ENCODE measurements around the gene CAST.

CAST gene

DNA sequence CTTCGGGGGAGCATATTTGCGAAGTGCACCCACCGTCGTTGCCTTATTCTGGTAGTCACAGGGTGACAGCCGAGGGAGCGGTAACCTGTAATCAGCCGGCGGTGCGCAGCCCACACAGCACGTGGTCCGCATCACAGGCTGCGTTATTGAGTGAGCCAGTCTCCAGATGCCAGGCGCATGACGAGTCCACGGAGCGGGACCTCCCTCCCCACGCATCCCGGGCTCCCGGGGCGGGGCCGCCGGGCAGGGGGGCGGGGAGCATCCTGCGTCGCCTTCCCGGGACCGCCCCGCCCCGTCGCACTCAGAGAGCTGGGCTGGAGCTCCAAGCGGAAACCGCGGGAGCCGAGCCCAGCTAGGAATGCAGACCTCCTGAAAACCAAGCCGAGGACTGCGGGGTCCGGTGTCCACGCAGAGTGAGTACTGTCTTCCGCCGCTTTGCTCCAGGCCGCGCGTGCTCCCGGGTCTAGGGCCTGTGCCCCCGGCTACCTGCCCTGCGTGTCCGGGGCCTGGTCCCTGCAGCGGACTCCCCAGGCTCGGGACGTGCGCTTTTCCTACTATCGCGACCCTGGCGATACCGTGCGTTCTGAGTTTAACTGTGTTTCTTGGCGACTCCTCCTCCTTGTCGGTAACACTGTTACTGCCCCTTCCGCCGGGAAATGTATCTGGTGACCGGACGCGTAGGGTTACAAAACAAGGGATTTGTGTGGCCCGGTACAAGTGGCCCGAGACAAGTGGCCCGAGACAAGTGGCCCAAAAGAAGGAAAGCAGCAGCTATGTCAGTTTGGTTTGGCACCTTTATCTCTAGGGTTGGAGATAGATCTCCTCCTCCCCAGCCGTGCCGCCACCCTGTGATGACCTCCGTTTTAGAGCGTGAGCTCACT lies 40.6 kb downstream of the CAST start:
- Histone ChIP-seq H3K4me3 (peak overlapping the region; percentile 44 to 70 (median 58)), H3K27ac (peak overlapping the region; percentile 70 to 97 (median 90))

DNA sequence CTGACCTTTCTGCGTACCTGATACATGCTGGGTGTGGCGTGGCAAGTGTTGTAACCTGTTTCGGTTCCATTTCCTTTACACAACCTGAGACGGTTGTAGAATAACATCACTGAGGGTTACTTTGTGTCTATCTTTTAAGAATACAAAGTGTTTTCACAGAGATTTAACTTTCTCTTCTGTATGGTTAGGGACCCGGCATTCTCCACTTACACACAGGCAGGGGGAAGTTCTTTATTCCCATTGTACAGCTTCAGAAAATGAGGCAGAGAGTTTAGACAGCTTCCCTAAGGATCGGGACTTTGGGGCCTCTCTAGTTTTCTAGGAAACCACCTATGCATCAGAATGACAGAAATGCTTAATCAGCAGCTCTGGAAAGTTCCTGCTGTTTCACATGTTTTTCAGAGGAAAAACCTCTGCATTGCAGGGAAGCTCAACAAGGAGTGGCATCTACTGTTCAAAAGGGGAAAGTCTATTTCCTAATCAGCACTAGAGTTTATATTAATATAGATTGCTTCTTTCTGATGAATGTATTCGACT lies 41.3 kb downstream of the CAST start:
- peak overlapping the region; percentile 44 to 70 (median 58) for H3K4me3 ChIP-seq

DNA sequence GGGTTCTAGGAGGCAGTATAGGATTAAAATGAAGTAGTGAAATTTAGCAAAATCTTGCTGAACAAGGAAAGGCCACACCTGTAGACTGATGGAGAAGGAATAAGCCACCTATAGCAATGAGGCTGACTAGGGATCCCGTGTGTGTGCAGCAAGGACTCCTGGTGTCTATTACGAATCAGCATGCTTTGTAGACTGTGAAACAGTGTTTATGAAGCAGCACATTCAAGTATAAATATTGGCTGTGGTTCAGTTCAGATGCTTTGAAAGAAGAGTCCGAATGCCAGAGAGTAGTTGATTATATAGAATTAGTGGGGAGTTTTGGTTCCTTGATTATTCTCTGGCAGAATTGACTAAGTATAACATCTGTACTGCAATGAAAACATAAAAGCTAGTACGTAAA lies 41.8 kb downstream of the CAST start:
- Histone ChIP-seq H3K4me3 (peak overlapping the region in 3 of 7 experiments; percentile 58 to 70 (median 64)), H3K27ac (peak overlapping the region in 16 of 21 experiments; percentile 81 to 97 (median 92))

More for the DNA sequence above, 41.3 kb downstream of the CAST start:
- H3K27ac ChIP-seq, result peak overlapping the region in 20 of 21 experiments; percentile 70 to 97 (median 90)

DNA sequence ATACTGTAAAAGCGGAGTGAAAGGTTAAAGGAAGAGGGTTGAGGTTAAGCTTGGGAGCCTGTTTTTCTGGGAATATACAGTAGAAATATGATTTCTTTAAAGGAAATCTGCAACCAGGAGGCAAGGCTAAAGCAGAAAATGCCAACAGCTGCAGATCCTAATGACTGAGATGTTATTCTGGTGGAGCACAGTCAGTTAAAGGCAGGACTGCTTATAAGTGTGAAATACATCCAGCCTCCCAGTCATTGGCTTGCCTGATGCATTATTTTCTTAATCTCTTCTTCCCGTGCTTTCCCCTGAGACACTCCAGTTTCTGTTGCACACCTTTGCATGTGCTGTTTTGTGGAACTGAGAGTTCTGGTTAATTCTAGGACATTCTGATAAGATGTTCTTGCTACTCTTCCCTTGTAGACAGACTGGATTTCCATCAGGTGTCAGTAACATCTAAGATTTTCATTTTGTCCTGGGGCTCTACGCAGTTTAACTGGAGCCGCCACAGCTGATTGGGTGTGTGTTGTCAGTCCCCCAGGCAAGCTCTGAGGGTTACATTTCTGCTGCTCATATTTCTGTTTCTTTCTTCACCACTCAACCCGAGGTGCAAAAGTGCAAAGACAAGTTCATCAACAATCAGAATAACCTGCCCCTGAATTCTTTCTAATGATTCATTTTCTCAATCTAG lies 44.4 kb downstream of the CAST start:
- H3K4me3 ChIP-seq, result no peak overlapping the region
- no peak overlapping the region for H3K27ac ChIP-seq

DNA sequence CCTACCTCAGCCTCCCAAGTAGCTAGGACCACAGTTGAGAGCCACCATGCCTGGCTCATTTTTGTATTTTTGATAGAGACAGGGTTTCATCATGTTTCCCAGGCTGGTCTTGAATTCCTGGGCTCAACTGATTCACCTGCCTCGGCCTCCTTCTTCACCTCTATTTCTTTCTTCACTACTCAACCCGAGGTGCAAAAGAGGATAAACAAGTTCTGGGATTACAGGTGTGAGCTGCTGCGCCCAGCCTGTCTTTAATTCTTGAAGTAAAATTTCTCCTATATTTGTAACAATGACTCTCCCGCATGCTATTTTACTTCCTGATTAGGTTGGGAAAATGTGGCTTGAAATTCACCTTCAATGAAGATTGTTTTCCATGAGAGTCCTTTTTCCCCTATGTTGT lies 46.4 kb downstream of the CAST start:
- H3K27ac ChIP-seq, result peak overlapping the region in 5 of 21 experiments; percentile 11 to 56 (median 41)
- no peak overlapping the region for H3K4me3 ChIP-seq

GRCh38 chr5:96709152-96709821 lies 47.1 kb downstream of the CAST start:
- peak overlapping the region in 6 of 21 experiments; percentile 11 to 67 (median 37) for H3K27ac ChIP-seq
- H3K4me3 ChIP-seq, result no peak overlapping the region

DNA sequence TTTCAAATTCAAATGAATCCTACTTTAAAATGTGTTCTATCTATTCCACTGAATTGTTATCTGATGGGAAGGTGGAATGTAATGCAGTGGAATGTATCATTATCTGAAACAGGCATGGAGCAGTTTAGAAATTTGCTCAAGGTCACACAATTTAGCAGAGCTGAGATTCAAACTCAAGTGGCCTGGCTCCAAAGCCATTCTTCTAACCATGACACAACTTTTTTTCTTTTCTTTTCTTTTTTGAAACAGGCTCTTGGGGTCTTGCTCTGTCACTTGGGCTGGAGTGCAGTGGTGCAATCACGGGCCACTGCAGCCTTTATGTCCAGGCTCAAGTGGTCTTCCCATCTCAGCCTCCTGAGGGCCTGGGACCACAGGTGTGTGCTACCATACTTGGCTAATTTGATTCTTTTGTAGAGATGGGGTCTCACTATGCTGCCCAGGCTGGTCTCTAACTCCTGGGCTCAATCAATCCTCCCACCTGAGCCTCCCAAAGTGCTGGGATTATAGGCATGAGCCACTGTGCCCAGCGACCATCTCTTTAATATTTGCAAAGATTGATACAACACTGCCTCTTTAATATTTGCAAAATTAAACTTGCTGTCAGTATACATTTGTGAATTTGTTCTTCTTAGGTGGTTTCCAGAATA lies 50.0 kb downstream of the CAST start:
- Histone ChIP-seq H3K4me3 (no peak overlapping the region), H3K27ac (no peak overlapping the region)

GRCh38 chr5:96714450-96714849 lies 52.3 kb downstream of the CAST start:
- peak overlapping the region in 13 of 21 experiments; percentile 9 to 78 (median 32) for H3K27ac ChIP-seq
- no peak overlapping the region for H3K4me3 ChIP-seq

- H3K4me3 ChIP-seq, result no peak overlapping the region
- peak overlapping the region in 13 of 21 experiments; percentile 1 to 78 (median 32) for H3K27ac ChIP-seq
Observed at GRCh38 chr5:96714951-96715451, 52.8 kb downstream of the CAST start.

- Histone ChIP-seq H3K27ac (peak overlapping the region in 5 of 21 experiments; percentile 3 to 78 (median 64)), H3K4me3 (no peak overlapping the region)
Observed at GRCh38 chr5:96716007-96716406, 53.8 kb downstream of the CAST start.

- Histone ChIP-seq H3K27ac (peak overlapping the region in 2 of 21 experiments; percentile 7 to 17), H3K4me3 (no peak overlapping the region)
Observed at GRCh38 chr5:96716716-96717115, 54.5 kb downstream of the CAST start.

DNA sequence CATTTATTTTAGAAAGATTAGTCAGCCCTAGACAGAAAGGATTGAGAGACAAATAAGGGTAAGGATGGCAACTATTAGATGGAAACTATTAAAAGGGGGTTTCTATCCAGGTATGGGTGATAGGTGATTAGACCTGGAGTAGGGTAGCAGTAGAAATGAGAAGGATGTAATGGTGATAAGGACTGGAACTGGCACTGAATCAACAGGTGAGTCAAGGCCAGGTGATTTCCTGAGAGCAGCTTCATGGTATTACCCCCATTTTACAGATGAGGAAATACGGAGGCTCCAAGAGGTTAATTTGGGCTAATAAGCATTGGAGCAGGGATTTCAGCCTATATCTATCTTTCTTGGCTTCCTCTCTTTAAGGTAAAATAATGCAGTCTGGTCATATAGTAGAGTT lies 55.7 kb downstream of the CAST start:
- Histone ChIP-seq H3K4me3 (no peak overlapping the region), H3K27ac (peak overlapping the region in 10 of 21 experiments; percentile 1 to 75 (median 34))

DNA sequence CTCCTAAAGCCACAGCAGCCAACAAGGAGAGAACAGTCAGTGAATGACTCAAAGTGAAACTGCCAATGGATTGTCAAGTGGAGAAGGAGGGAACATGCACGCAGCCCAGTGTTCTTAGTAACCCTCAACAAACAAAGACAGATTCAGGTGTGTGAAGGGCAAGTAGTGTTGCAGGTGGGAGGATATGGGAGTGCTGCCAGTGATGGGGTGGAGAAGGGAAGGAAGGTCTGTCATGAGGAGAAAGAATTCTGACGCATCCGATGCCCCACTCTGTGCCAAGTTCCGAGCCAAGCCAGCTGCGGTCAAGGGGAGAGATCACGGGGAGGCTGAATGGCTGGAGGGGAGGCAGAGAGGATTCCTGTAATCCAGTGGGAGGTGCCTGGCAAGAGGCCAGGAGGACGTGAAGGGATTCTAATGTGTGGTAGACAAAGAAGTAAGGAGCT lies 56.5 kb downstream of the CAST start:
- H3K27ac ChIP-seq, result peak overlapping the region in 10 of 21 experiments; percentile 1 to 75 (median 36)
- H3K4me3 ChIP-seq, result no peak overlapping the region

- Histone ChIP-seq H3K27ac (peak overlapping the region in 3 of 21 experiments; percentile 13 to 70 (median 40)), H3K4me3 (no peak overlapping the region)
Observed at GRCh38 chr5:96720408-96720807, 58.2 kb downstream of the CAST start.

- peak overlapping the region in 2 of 21 experiments; percentile 32 to 34 for H3K27ac ChIP-seq
- no peak overlapping the region for H3K4me3 ChIP-seq
Observed at GRCh38 chr5:96721351-96721977, 59.3 kb downstream of the CAST start.

DNA sequence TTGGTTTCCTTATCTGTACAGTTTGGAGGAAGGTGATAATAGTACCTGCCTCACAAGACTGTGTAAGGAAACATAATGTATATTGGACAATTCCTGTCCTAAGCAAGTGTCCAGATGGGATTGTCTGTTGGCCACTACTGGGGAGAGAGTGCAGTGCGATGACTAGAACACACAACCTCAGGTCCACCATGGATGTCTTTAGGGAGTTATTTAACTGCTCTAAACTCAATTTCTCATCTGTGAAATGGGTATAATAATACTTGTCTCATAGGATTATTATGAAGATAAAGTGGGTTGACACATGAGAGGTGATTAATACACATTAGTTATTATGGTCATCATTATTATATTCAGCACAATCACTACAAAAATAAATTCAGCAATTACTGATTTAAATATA lies 63.1 kb downstream of the CAST start:
- no peak overlapping the region for H3K4me3 ChIP-seq
- no peak overlapping the region for H3K27ac ChIP-seq

GRCh38 chr5:96726802-96727201 lies 64.6 kb downstream of the CAST start:
- Histone ChIP-seq H3K27ac (no peak overlapping the region), H3K4me3 (no peak overlapping the region)

DNA sequence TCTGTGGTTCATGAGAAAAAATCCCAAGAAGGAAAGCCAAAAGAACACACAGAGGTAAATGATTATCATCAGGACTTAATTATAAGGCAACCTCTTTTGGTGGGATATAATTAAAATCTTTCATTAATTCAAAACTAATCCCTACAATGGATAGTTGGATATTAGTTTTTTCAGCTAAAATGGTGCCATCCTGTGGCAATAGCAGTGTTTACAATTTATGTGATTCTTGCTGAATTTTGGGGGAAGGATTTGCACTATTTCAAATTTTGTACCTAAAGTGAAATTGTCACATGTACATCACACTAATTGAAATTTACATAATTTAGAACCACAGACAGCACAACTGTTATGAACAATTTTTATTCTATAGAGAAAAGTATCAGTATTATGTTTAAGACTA lies 67.0 kb downstream of the CAST start:
- Histone ChIP-seq H3K27ac (no peak overlapping the region), H3K4me3 (no peak overlapping the region)

- Histone ChIP-seq H3K27ac (no peak overlapping the region), H3K4me3 (no peak overlapping the region)
Observed at GRCh38 chr5:96730586-96730985, 68.4 kb downstream of the CAST start.
